ENCODE data around the gene NEFH. TPM values are rescaled to one million over a fixed set of nuclear protein-coding genes. Genes with fewer than 3 reads are reported as not detected.

The NEFH gene
- total RNA-seq, 1 experiment from 2014 or later, result 5.7 TPM

DNA sequence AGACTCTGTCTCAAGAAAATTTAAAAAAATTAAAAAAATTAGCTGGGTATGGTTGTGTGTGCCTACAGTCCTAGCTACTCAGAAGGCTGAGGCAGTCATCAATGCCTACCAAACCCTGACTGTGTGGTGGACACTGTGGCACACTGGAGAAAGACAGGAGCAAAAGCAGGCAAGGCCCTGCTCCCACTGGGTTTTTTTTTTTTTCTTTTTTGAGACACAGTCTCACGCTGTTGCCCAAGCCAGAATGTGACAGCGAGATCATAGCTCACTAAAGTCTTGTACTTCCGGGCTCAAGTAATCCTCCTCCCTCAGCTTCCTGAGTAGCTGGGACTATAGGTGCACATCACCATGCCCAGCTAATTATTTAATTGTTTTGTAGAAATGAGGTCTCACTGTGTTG is 4.6 kb downstream of the NEFH start:
- Histone ChIP-seq H3K27me3 (ENCODE audit: insufficient read depth, low read length) (peaks cover 16% of the 10 kb centered on the region), H3K4me1 (ENCODE audit: insufficient read depth, low read length) (peaks cover 4% of the 10 kb centered on the region), H3K79me1 (ENCODE audit: insufficient read depth, low read depth, low read length, poor library complexity, severe bottlenecking) (no peaks in the 10 kb centered on the region), H2BK120ac (ENCODE audit: low read depth, low read length, poor library complexity, severe bottlenecking) (no peak overlapping the region), H3K4me2 (ENCODE audit: insufficient read depth, insufficient read length, low read length) (no peak overlapping the region), H2BK12ac (ENCODE audit: insufficient read length, low read depth, low read length) (no peak overlapping the region), H2BK20ac (ENCODE audit: low read depth, low read length, poor library complexity, severe bottlenecking) (no peak overlapping the region), H3K27ac (ENCODE audit: insufficient read length, low read depth, low read length) (no peak overlapping the region), H4K5ac (ENCODE audit: insufficient read length, low read depth, low read length) (no peak overlapping the region), H4K20me1 (ENCODE audit: control insufficient read depth, insufficient read depth, insufficient read length) (no peaks in the 10 kb centered on the region), H3K79me2 (ENCODE audit: insufficient read depth, low read length) (no peaks in the 10 kb centered on the region), H3K14ac (ENCODE audit: insufficient read depth, low read length) (no peak overlapping the region), H3T11ph (ENCODE audit: low read length) (no peak overlapping the region), H3K18ac (ENCODE audit: insufficient read length, low read depth, low read length) (no peak overlapping the region), H3K56ac (ENCODE audit: insufficient read length, low read depth, low read length) (no peak overlapping the region), H2BK15ac (ENCODE audit: low read depth, low read length) (no peak overlapping the region), H2AFZ (ENCODE audit: low read length) (no peak overlapping the region), H3K23me2 (ENCODE audit: insufficient read length, low read depth, low read length, poor library complexity, severe bottlenecking) (peaks cover 10% of the 10 kb centered on the region), H4K8ac (replicated peaks; ENCODE audit: insufficient read length, low read depth, low read length) (no peak overlapping the region), H3K23ac (ENCODE audit: insufficient read length, low read depth, low read length) (no peak overlapping the region), H2BK5ac (ENCODE audit: insufficient read length, low read length) (no peak overlapping the region), H3K9me3 (ENCODE audit: control insufficient read depth, low read depth, low read length) (no peaks in the 10 kb centered on the region), H2AK5ac (ENCODE audit: insufficient read length, low read length) (no peak overlapping the region), H3K9ac (ENCODE audit: extremely low read depth, insufficient read length, low read length) (no peak overlapping the region), H4K91ac (ENCODE audit: insufficient read length, low read depth, low read length) (no peak overlapping the region), H3K4ac (ENCODE audit: low read depth, low read length) (no peak overlapping the region)
- Mint-ChIP-seq H3K36me3 (ENCODE audit: insufficient read depth in 1 of 3, low read depth in 3 of 3) (peaks cover 15 to 28% (median 17%) of the 10 kb centered on the region in 3 experiments), H3K27me3 (ENCODE audit: low read depth) (peaks cover 43% of the 10 kb centered on the region), H3K9me3 (peaks cover 6% of the 10 kb centered on the region in 2 experiments), H3K4me3 (no peak overlapping the region), H3K4me1 (peaks cover 15% of the 10 kb centered on the region in 2 experiments), H3K27ac (no peak overlapping the region)
- no peak for TF ChIP-seq CTCF (conservative IDR thresholded peaks at IDR 0.05)
- DNase-seq, result no peak
- WGBS (ENCODE audit: extremely low coverage, insufficient read length, low lambda C conversion rate), result no CpG with 5 or more reads among the region's 3 CpGs
